Measurements from ENCODE around the gene RAB31.

DNA sequence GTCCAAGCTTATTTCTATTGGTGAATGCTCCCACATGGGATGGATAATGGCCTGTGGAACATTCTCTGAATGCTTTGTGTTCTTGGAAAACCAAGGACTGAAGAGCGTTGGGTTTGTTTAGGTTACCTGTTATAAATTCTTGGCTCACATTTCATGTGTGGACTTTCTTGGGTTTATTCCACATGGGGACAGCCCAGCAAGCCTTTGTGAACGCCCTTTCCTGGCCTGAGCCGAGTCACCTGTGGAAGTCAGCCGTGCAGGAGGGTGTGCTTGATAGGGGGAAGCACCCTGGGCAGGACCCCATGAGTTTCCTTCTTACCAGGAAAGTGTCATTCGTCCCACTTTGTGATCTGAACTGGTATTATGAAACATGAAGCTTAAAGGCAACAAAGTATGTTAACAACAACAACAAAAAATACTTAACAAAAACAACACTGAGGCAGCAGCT is 4.1 kb downstream of the RAB31 start:
- TF ChIP-seq, protein P1, sequence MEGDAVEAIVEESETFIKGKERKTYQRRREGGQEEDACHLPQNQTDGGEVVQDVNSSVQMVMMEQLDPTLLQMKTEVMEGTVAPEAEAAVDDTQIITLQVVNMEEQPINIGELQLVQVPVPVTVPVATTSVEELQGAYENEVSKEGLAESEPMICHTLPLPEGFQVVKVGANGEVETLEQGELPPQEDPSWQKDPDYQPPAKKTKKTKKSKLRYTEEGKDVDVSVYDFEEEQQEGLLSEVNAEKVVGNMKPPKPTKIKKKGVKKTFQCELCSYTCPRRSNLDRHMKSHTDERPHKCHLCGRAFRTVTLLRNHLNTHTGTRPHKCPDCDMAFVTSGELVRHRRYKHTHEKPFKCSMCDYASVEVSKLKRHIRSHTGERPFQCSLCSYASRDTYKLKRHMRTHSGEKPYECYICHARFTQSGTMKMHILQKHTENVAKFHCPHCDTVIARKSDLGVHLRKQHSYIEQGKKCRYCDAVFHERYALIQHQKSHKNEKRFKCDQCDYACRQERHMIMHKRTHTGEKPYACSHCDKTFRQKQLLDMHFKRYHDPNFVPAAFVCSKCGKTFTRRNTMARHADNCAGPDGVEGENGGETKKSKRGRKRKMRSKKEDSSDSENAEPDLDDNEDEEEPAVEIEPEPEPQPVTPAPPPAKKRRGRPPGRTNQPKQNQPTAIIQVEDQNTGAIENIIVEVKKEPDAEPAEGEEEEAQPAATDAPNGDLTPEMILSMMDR (IDR thresholded peaks at IDR 0.05; ENCODE audit: low read length), result no peak
- TF ChIP-seq EZH2 (IDR thresholded peaks at IDR 0.05; ENCODE audit: borderline replicate concordance, low read length), result no peak
